ENCODE measurements around the gene PRUNE2.

The PRUNE2 gene

DNA sequence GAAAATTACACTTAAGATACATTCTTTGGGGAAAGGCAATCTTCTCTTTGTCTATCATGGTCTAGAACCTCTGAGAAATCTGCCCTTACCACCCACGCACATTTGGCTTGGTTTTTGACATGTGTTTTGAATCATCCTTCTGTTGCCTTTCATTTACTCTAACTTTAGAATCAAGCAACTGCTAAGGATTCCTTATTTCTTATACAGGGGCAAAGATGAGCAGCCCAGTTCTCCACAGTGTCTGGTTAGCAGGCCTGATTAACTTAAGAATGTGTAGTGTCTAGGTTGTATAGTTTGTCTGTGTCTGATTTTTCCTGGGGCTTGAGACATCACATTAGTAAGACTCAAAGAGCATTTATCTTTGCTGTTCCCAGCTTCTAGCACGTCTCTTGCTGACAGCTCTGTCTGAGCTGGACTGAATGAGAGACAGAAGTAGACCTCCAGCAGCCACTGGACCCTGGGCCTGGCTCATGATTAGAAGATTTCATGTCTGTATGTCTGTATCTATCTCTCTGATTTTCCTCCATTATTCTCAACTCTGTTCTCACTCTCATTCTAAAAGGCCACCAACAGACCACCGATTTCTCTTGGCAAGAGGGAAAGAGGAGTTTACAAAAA, 173.5 kb downstream of the PRUNE2 start:
- TF ChIP-seq FOXP2 (optimal IDR thresholded peaks at IDR 0.05; ENCODE audit: borderline replicate concordance, extremely low read depth, extremely low read length, insufficient read depth) (no peak), POLR2AphosphoS5 (IDR thresholded peaks at IDR 0.05; ENCODE audit: low read depth, low read length) (no peak), SIN3A (IDR thresholded peaks at IDR 0.05; ENCODE audit: borderline replicate concordance, insufficient read depth, low read length) (no peak), REST (IDR thresholded peaks at IDR 0.05; ENCODE audit: insufficient read depth in 1 of 2, low read depth in 2 of 2, low read length in 2 of 2) (no peak), TAF1 (IDR thresholded peaks at IDR 0.05; ENCODE audit: borderline replicate concordance, insufficient read depth, low read length) (no peak)

DNA sequence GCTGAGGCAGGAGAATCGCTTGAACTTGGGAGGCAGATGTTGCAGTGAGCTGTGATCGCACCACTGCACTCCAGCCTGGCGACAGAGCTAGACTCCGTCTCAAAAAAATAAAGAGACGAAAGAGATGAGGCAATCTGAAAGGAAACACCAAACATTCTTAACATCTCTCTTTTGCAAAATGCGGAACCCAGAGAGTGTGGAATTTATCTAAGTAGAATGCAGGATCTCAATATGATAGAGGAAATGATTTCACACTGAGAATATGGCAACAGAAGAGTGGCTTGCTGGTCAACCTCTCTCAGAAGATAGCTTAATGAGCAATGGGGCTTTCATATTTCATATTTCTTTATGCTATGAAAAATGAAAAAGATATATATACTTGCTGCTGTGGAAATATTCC, 175.1 kb downstream of the PRUNE2 start:
- no peak for TF ChIP-seq REST (IDR thresholded peaks at IDR 0.05; ENCODE audit: insufficient read depth in 1 of 2, low read depth in 2 of 2, low read length in 2 of 2)
- TF ChIP-seq FOXP2 (optimal IDR thresholded peaks at IDR 0.05; ENCODE audit: borderline replicate concordance, extremely low read depth, extremely low read length, insufficient read depth) = no peak
- no peak for TF ChIP-seq SIN3A (IDR thresholded peaks at IDR 0.05; ENCODE audit: borderline replicate concordance, insufficient read depth, low read length)
- TF ChIP-seq POLR2AphosphoS5 (IDR thresholded peaks at IDR 0.05; ENCODE audit: low read depth, low read length) = no peak
- no peak for TF ChIP-seq TAF1 (IDR thresholded peaks at IDR 0.05; ENCODE audit: borderline replicate concordance, insufficient read depth, low read length)

DNA sequence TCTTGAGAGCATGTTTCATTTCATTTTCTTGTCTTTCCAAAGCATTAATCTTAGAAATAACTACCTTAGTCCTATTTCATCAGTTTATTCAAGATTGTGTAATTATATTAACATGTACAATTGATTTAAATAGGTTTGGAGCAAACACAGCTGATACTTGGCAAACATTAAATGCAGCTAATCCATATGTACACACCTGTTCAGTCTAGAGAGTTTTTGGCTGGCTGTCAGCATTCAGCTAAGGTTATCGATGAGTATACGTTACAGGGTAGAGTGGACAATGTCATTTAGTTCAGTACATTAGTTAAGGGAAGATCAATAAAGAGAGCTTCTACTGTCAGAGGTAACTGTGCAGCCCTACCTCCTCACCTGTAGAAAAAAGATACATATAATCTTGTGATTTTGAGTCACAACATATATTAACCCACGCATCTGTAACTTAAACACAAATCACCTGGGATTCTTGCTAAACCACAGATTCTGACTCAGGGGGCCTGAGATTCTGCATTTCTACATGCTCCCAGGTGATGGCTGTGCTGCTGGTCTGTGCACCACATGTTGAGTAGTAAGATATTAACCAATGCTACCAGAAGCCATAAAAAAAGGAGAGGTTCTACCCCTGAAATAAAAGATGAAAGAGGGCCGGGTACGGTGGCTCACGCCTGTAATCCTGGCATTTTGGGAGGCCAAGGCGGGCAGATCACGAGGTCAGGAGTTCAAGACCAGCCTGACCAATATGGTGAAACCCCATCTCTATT, 175.8 kb downstream of the PRUNE2 start:
- TF ChIP-seq FOXP2 (optimal IDR thresholded peaks at IDR 0.05; ENCODE audit: borderline replicate concordance, extremely low read depth, extremely low read length, insufficient read depth) (no peak), TAF1 (IDR thresholded peaks at IDR 0.05; ENCODE audit: borderline replicate concordance, insufficient read depth, low read length) (no peak), SIN3A (IDR thresholded peaks at IDR 0.05; ENCODE audit: borderline replicate concordance, insufficient read depth, low read length) (no peak), POLR2AphosphoS5 (IDR thresholded peaks at IDR 0.05; ENCODE audit: low read depth, low read length) (no peak), REST (IDR thresholded peaks at IDR 0.05; ENCODE audit: insufficient read depth in 1 of 2, low read depth in 2 of 2, low read length in 2 of 2) (no peak)

- no peak for TF ChIP-seq POLR2AphosphoS5 (IDR thresholded peaks at IDR 0.05; ENCODE audit: low read depth, low read length)
- no peak for TF ChIP-seq TAF1 (IDR thresholded peaks at IDR 0.05; ENCODE audit: borderline replicate concordance, insufficient read depth, low read length)
- no peak for TF ChIP-seq SIN3A (IDR thresholded peaks at IDR 0.05; ENCODE audit: borderline replicate concordance, insufficient read depth, low read length)
- no peak for TF ChIP-seq REST (IDR thresholded peaks at IDR 0.05; ENCODE audit: insufficient read depth in 1 of 2, low read depth in 2 of 2, low read length in 2 of 2)
- TF ChIP-seq FOXP2 (optimal IDR thresholded peaks at IDR 0.05; ENCODE audit: borderline replicate concordance, extremely low read depth, extremely low read length, insufficient read depth) = no peak
Observed at GRCh38 chr9:76729116-76729515, 176.8 kb downstream of the PRUNE2 start.
